Naive thymus-derived CD8-positive, alpha-beta T cell (primary cell): Measurements from ENCODE around the gene MYO3A. TPM values are rescaled to one million over a fixed set of nuclear protein-coding genes. Genes with fewer than 3 reads are reported as not detected.

Experiments used
- ATAC-seq, 2 donors: fragments of 150-1000 bp; cut with Tn5 transposase in 1 of 2; sonication (Bioruptor Pico), chemical (Tn5 transposase) in 1 of 2; 1 replicate in 1 of 2; 2 replicates in 1 of 2; pipeline ENCODE4 v1.10.0; 2021; ENCODE audit warnings: mild to moderate bottlenecking in 2 of 2, moderate library complexity in 2 of 2
- POLR2A ChIA-PET: fragments of 350-600 bp; sonication (Branson Sonifier 250); formaldehyde crosslinking; loops from one replicate; lab custom pipeline; 2021; ENCODE audit warnings: antibody characterized with exemption; lab: Charles Lee
- DNase-seq, 10 donors: peaks; one replicate each; pipeline versions ENCODE4 v3.0.0 to v3.0.0-alpha.2; 2020 to 2022
- H3K27ac Mint-ChIP-seq, 10 donors: one replicate each; pipeline ENCODE4 v1.8.0; 2020 to 2022; ENCODE audit warnings: mild to moderate bottlenecking in 10 of 10, mixed read lengths in 10 of 10, moderate library complexity in 4 of 10, inconsistent platforms in 1 of 10
- H3K27me3 Mint-ChIP-seq, 5 donors: one replicate each; pipeline ENCODE4 v1.8.0; 2021 to 2022; ENCODE audit warnings: mixed read lengths in 5 of 5
- H3K36me3 Mint-ChIP-seq, 3 donors: one replicate each; pipeline ENCODE4 v1.8.0; 2020 to 2022; ENCODE audit warnings: mixed read lengths in 3 of 3, mild to moderate bottlenecking in 2 of 3, inconsistent platforms in 1 of 3
- H3K4me1 Mint-ChIP-seq, 4 donors: one replicate each; pipeline ENCODE4 v1.8.0; 2021 to 2022; ENCODE audit warnings: mixed read lengths in 4 of 4
- H3K4me3 Mint-ChIP-seq, 10 donors: one replicate each; pipeline ENCODE4 v1.8.0; 2020 to 2022; ENCODE audit warnings: mild to moderate bottlenecking in 10 of 10, mixed read lengths in 10 of 10, moderate library complexity in 6 of 10, inconsistent platforms in 1 of 10
- H3K9me3 Mint-ChIP-seq, 9 donors: one replicate each; pipeline ENCODE4 v1.8.0; 2020 to 2022; ENCODE audit warnings: mixed read lengths in 9 of 9, mild to moderate bottlenecking in 3 of 9, inconsistent platforms in 1 of 9, moderate library complexity in 1 of 9
- polyA plus RNA-seq, 3 donors: library from polyadenylated mRNA; unstranded; fragments of 300-500 nt; fragmentation: Illumina TruSeq; gene quantifications; one replicate each; pipeline ENCODE4 v1.2.3, GENCODE V29; 2021
- total RNA-seq, 8 experiments: library from RNA in 2 of 8; stranded (reverse) in 2 of 8; gene quantifications; one replicate each; pipeline ENCODE4 v1.2.3 and lab custom pipeline; 2021 to 2026

Gene MYO3A
- total and polyA plus RNA-seq, 5 experiments from 2014 or later: not detected

DNA sequence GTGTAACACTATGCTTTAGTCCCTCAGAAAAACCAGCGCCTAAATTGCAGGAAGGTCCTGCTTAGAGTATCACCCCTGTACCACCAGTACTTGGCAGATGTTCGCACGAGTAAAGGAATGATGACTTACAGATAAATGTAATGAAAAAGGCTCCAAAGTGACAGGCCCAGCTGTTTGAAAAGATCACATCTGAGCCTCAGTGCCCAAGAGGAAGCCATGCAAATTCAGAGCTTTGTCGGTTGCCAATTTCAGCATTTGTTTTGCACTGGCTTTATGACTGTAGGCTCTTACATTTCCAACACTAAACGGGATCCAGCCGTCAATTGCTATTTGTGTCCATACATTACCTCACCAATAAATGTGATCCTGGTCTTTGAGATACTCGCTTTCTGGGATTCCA lies 222.0 kb downstream of the MYO3A start:
- Mint-ChIP-seq H3K9me3 (no peaks in the 10 kb centered on the region), H3K4me1 (no peaks in the 10 kb centered on the region), H3K4me3 (no peak overlapping the region)

DNA sequence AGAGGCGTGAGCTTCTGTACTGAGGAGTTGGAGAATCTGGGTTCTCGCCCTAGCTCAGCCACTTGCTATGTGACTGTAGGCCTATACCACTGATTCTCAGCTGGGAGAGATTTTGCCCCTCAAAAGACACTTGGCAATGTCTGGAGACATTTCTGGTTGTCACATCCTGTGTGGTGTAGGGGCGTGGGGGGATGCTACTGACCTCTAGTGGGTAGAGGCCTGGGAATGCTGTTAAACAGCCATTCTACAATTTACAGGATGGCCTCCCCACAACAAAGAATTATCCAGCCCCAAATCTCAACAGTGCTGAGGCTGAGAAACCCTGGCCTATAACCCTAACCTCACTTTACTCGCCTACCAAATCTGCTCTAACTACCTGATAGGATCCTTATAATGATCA lies 223.7 kb downstream of the MYO3A start:
- Mint-ChIP-seq H3K4me1 (no peaks in the 10 kb centered on the region), H3K9me3 (no peaks in the 10 kb centered on the region), H3K27me3 (peaks cover 7 to 16% (median 11%) of the 10 kb centered on the region in 5 donors), H3K27ac (no peak overlapping the region), H3K4me3 (no peak overlapping the region), H3K36me3 (no peaks in the 10 kb centered on the region)
- POLR2A ChIA-PET: no interaction called here
- ATAC-seq: no peak
- DNase-seq: no peak

More for the DNA sequence above, 222.0 kb downstream of the MYO3A start:
- Mint-ChIP-seq H3K27me3 (peaks cover 9 to 21% (median 14%) of the 10 kb centered on the region in 5 donors), H3K27ac (peak overlapping the region in 1 of 10 donors; percentile 16), H3K36me3 (no peaks in the 10 kb centered on the region)
- ATAC-seq: no peak
- DNase-seq: no peak
- POLR2A ChIA-PET: no interaction called here

DNA sequence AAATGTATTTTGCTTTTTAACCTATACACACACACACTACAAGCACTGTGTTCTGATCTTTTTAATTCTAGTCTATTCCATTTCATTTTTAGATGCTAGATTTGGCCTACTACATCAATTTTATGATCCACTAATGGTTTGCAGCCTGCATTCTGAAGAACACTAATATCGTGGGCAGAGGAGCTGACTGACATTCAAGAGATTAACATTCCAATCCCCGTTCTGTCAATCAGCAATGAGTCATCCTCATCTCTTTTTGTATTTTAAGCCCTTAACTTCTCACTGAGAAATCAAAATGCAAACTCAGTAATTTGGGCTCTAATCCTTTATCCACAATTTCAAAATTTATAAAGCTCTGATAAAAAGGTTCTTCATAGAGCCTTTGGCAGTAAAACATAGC lies 235.4 kb downstream of the MYO3A start:
- no peak for DNase-seq
- Mint-ChIP-seq H3K4me1 (no peaks in the 10 kb centered on the region), H3K9me3 (no peaks in the 10 kb centered on the region), H3K36me3 (no peaks in the 10 kb centered on the region), H3K4me3 (no peak overlapping the region), H3K27me3 (peaks cover 8 to 29% (median 14%) of the 10 kb centered on the region in 5 donors), H3K27ac (no peak overlapping the region)
- POLR2A ChIA-PET: no interaction called here
- ATAC-seq: no peak

DNA sequence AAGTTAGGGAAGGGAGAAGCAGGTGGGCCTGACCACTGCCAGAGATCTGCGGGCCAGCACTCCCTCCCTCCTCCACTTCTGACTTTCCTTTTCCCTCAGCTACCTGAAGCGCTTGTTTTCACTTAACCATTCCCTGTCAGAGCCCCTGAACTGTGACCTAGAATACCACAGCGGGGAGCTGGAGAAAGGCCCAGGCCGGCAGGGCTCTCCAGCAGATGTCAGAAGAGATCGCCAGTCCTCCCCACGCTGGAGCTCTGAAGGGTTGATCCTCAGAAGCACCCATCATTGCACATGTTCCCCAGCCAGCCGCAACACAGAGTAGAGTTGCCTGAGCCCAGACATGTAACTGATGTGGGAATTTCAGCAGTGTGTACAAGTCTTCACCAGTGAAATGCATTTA lies 238.1 kb downstream of the MYO3A start:
- no peaks in the 10 kb centered on the region for H3K4me1 Mint-ChIP-seq
- DNase-seq: no peak
- H3K9me3 Mint-ChIP-seq: no peaks in the 10 kb centered on the region
- peaks cover 9 to 38% (median 19%) of the 10 kb centered on the region in 5 donors for H3K27me3 Mint-ChIP-seq
- no peak for ATAC-seq
- no peak overlapping the region for H3K27ac Mint-ChIP-seq
- POLR2A ChIA-PET: no interaction called here
- no peak overlapping the region for H3K4me3 Mint-ChIP-seq
- no peaks in the 10 kb centered on the region for H3K36me3 Mint-ChIP-seq

DNA sequence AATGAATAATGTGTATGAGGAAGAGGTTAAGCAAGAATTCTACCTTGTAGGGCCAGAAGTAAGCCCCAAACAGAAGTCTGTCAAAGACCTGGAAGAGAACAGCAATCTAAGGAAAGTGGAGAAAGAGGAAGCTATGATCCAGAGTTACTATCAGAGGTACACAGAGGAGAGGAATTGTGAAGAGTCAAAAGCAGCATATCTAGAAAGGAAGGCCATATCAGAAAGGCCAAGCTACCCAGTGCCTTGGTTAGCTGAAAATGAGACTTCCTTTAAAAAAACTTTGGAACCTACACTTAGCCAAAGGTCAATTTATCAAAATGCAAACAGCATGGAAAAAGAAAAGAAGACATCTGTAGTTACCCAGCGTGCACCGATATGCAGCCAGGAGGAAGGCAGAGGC lies 239.8 kb downstream of the MYO3A start:
- no peaks in the 10 kb centered on the region for H3K36me3 Mint-ChIP-seq
- H3K9me3 Mint-ChIP-seq: no peaks in the 10 kb centered on the region
- no peaks in the 10 kb centered on the region for H3K4me1 Mint-ChIP-seq
- H3K4me3 Mint-ChIP-seq: no peak overlapping the region
- H3K27me3 Mint-ChIP-seq: peaks cover 9 to 48% (median 21%) of the 10 kb centered on the region in 5 donors
- DNase-seq (no peak), ATAC-seq (no peak)
- POLR2A ChIA-PET: no interaction called here
- H3K27ac Mint-ChIP-seq: no peak overlapping the region

DNA sequence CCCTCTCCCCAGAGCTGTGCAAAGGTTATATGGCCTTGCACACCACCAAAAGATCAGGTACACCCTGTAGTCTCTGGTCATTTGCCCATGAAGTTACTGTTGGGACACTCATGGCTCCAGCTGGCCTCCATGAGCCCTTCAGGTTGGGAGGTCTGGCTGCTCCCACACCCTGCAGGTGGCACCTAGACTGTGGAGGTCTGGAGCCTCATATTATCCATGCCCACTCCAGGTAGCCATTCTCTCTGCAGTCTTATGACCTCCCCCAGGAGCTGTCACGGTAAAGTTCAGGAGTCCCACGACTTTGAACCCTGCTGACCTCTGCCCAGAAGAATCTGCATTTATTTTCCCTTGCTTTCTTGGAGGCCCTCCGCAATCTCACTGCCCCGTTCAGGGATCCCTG lies 243.3 kb downstream of the MYO3A start:
- H3K4me3 Mint-ChIP-seq: no peak overlapping the region
- peaks cover 8 to 33% (median 15%) of the 10 kb centered on the region in 5 donors for H3K27me3 Mint-ChIP-seq
- ATAC-seq (no peak), DNase-seq (no peak)
- no peaks in the 10 kb centered on the region for H3K36me3 Mint-ChIP-seq
- no peaks in the 10 kb centered on the region for H3K4me1 Mint-ChIP-seq
- no peak overlapping the region for H3K27ac Mint-ChIP-seq
- H3K9me3 Mint-ChIP-seq: no peaks in the 10 kb centered on the region
- POLR2A ChIA-PET: no interaction called here

DNA sequence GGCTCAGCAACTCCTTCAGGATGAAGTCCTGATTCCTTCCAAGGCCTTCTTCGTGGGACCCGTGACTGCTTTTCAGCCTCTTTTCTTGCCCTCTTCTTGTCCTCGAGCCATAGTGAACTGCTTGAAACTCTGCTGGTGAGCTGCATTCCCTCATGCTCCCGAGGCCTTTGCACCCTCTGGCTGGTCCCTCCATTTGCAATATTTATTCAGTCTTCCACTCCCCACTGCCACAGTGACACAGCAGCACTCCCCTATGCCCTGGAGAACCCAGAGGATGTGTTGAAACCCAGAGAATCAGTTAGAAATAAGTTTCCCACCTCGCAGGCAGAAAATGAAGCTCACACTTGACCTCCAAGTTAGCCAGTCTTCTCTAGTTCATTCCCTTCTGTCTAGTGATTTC lies 260.2 kb downstream of the MYO3A start:
- peaks cover 6 to 13% (median 7%) of the 10 kb centered on the region in 5 donors for H3K27me3 Mint-ChIP-seq

DNA sequence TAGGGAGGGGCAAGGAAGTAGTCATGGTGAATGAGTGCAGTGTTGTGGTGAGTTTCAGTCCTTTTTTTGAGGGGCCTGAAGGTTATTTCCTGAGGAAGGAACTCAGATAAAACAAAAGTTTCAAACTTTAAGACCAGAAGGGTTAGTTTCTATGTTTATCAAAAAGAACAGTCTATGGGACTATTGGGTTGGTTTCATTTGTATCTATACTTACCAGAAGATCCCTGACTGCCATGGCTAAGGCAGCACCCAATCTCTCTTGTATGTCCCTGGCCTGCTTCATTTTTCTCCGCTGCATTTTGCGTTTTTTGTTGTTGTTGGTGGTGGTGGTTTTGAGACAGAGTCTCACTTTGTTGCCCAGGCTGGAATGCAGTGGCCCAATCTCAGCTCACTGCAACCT lies 263.2 kb downstream of the MYO3A start:
- Mint-ChIP-seq H3K27ac (no peak overlapping the region), H3K4me1 (peaks cover 2 to 8% (median 4%) of the 10 kb centered on the region in 4 donors), H3K36me3 (peaks cover 0 to 16% (median 0%) of the 10 kb centered on the region in 3 donors), H3K27me3 (peaks cover 0 to 3% (median 0%) of the 10 kb centered on the region in 5 donors), H3K4me3 (peak overlapping the region in 1 of 10 donors; percentile 40), H3K9me3 (peaks cover 0 to 20% (median 3%) of the 10 kb centered on the region in 9 donors)
- POLR2A ChIA-PET: no interaction called here
- ATAC-seq: no peak
- no peak for DNase-seq

More for the DNA sequence above, 260.2 kb downstream of the MYO3A start:
- peaks cover 0 to 22% (median 3%) of the 10 kb centered on the region in 9 donors for H3K9me3 Mint-ChIP-seq
- DNase-seq: no peak
- POLR2A ChIA-PET: no interaction called here
- no peak overlapping the region for H3K4me3 Mint-ChIP-seq
- peaks cover 2 to 8% (median 4%) of the 10 kb centered on the region in 4 donors for H3K4me1 Mint-ChIP-seq
- ATAC-seq: no peak
- no peak overlapping the region for H3K27ac Mint-ChIP-seq
- H3K36me3 Mint-ChIP-seq: peaks cover 0 to 16% (median 0%) of the 10 kb centered on the region in 3 donors

DNA sequence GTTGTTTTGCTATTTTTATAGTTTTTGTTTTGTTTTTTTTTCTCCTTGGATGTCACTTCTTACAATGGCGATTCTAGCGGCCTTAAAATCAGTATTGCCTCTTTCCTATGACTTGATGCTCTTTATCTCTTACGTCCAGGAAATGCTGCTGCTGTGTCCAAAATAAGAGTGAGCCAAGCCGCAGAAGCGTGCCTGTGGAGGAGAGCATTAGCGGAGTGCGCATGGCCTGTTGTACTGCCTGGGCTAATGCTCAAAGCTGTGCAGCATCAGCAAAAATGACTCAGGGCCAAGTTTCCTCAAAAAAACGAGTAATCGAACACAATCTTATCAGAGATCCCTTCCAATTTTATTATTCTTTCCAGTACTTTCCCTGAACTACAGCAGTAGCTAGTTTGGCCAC lies 264.1 kb downstream of the MYO3A start:
- Mint-ChIP-seq H3K4me3 (no peak overlapping the region), H3K4me1 (peaks cover 2 to 8% (median 4%) of the 10 kb centered on the region in 4 donors), H3K9me3 (peaks cover 0 to 20% (median 3%) of the 10 kb centered on the region in 9 donors), H3K36me3 (peaks cover 0 to 16% (median 0%) of the 10 kb centered on the region in 3 donors), H3K27ac (no peak overlapping the region), H3K27me3 (peaks cover 0 to 4% (median 0%) of the 10 kb centered on the region in 5 donors)
- DNase-seq (no peak), ATAC-seq (no peak)
- POLR2A ChIA-PET: no interaction called here

DNA sequence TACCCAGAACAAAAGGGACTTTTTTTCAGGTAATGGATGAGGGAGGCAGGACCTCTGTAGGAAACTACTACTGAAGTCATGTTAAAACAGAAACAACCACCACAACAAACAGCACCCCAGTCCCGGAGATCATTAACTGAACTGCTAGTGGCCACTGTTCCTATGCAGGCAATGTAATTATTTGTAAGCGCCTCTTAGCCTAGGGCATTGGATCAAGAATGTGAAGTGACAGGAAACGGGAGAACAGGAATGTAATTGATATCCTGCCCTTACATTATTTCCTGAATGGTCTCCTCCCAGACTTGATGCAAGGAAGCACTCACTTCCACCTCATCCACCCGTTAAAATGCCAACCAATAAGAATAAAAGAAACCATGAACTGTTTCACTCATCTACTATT lies 265.8 kb downstream of the MYO3A start:
- POLR2A ChIA-PET: no interaction called here
- Mint-ChIP-seq H3K9me3 (peaks cover 0 to 20% (median 3%) of the 10 kb centered on the region in 9 donors), H3K36me3 (peaks cover 0 to 16% (median 0%) of the 10 kb centered on the region in 3 donors), H3K4me3 (no peak overlapping the region), H3K4me1 (peaks cover 2 to 8% (median 4%) of the 10 kb centered on the region in 4 donors), H3K27ac (no peak overlapping the region), H3K27me3 (peaks cover 0 to 6% (median 0%) of the 10 kb centered on the region in 5 donors)
- DNase-seq: no peak
- ATAC-seq: no peak

DNA sequence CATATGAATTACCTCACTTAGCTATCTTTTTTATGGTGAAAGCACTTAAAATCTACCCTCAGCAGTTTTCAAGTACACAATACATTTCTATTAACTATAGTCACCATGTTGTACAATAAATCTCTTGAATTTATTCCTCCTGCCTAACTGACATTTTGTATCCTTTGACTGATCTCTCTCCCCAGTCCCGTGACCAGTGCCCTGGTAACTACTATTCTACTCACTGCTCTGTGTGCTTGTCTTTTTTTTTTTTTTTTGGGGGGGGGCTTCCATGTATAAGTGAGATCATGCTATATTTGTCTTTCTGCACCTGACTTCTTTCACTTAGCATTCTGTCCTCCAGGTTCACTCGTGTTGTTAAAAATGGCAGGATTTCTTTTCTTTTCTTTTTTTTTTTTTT lies 271.2 kb downstream of the MYO3A start:
- H3K4me1 Mint-ChIP-seq: no peaks in the 10 kb centered on the region

DNA sequence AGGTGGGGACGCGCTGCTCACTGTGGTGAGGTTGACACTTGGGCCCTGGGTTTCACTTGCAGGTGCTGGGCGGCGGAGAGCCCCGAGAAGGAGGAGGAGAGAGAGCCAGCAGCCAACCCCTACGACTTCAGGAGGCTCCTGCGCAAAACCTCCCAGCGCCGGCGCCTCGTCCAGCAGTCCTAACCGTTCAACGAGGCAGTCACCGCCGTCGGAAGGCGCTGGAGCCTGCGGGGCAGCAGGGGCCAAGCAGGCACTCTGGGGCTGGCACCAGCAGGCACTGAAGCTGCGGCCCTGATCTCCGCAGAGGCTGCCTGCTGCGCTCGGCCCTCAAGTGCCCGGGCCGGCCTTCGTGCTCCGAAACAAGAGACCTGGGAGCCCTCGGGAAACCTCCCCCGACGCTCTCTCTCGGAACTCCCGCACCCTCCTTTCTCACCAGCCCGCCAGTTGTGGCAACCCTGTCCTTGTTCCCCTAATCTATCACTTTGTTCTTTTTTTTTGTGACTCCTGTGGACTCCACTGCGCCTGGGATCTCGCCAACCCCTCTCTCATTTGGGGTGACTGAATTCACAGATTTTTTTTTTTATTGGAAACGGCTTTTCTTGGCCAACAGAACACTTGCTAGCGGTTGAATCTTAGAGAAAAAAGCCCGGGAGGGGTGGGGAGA lies 277.9 kb downstream of the MYO3A start:
- H3K9me3 Mint-ChIP-seq: peaks cover 0 to 3% (median 0%) of the 10 kb centered on the region in 9 donors
- peak overlapping the region in 1 of 10 donors; percentile 52 for H3K4me3 Mint-ChIP-seq
- peaks cover 0 to 58% (median 36%) of the 10 kb centered on the region in 5 donors for H3K27me3 Mint-ChIP-seq
- ATAC-seq: no peak
- POLR2A ChIA-PET: no interaction called here
- no peak overlapping the region for H3K27ac Mint-ChIP-seq
- no peak for DNase-seq
- peaks cover 0 to 2% (median 0%) of the 10 kb centered on the region in 3 donors for H3K36me3 Mint-ChIP-seq
- peaks cover 7 to 39% (median 25%) of the 10 kb centered on the region in 4 donors for H3K4me1 Mint-ChIP-seq

More for the DNA sequence above, 271.2 kb downstream of the MYO3A start:
- no peak for ATAC-seq
- Mint-ChIP-seq H3K9me3 (peaks cover 0 to 3% (median 0%) of the 10 kb centered on the region in 9 donors), H3K4me3 (no peak overlapping the region), H3K27ac (no peak overlapping the region), H3K36me3 (no peaks in the 10 kb centered on the region), H3K27me3 (peaks cover 0 to 12% (median 9%) of the 10 kb centered on the region in 5 donors)
- DNase-seq: no peak
- POLR2A ChIA-PET: no interaction called here

DNA sequence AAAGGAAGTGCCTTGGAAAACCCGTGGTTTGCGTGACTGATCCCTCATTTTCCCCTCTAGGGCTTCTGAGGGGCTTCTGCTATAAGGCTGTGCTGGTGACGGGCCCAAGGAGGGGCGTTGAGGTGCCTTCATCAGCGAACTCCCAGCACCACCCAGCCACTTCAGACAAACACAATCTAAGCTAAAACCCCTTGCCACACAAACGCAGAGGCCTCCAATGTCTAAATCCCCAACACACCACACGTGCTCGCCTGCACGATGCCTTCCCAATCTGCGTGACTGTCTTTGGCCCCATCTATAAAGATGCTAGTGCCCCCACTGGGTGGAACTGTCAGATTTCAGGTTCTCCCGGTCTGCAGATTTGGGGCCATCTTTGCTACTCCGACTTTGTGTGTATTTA lies 278.5 kb downstream of the MYO3A start:
- Mint-ChIP-seq H3K4me1 (peaks cover 9 to 45% (median 31%) of the 10 kb centered on the region in 4 donors), H3K36me3 (peaks cover 0 to 2% (median 0%) of the 10 kb centered on the region in 3 donors), H3K4me3 (no peak overlapping the region), H3K9me3 (no peaks in the 10 kb centered on the region), H3K27me3 (peaks cover 0 to 58% (median 41%) of the 10 kb centered on the region in 5 donors), H3K27ac (no peak overlapping the region)
- ATAC-seq (no peak), DNase-seq (no peak)
- POLR2A ChIA-PET: no interaction called here
